Choroid plexus epithelial cell (primary cell): ENCODE results near the gene ARID1A.
A peak's percentile ranks its signal among the peaks of the same experiment; 100 is the strongest.

Experiments
- DNase-seq: peaks from one replicate; pipeline ENCODE4 v3.0.0-alpha.2; 2010; ENCODE audit warnings: low read depth
- H3K4me3 ChIP-seq: 2 replicates; pipeline ENCODE4 v1.5.1; 2011; ENCODE audit warnings: low read depth, mild to moderate bottlenecking, control low read depth, low read length, moderate library complexity
- CTCF ChIP-seq: conservative IDR thresholded peaks from 2 replicates; pipeline ENCODE4 v1.5.1; 2011; ENCODE audit warnings: low read depth, mild to moderate bottlenecking, control low read depth, inconsistent platforms, low read length, moderate library complexity

Gene ARID1A

DNA sequence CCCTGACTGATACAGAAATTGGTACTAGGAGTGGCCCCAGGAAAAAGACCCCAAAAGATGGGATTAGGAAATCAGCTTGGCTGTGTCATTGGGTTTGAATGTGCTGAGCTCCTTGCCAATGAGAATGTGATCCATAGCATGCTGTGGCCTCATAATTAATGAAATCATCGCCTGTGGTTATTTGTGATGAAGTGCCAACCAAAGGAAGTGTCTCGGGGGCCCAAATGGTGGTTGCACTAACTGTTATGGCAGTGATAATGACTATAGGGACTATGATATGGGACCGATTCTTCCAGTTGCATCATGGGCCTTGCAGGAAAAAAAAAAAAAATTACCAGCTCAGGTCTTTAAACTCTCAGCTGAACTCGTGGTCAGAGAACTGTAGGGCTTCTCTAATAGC lies 115.2 kb downstream of the ARID1A start:
- no peak for DNase-seq
- no peak overlapping the region for H3K4me3 ChIP-seq
- TF ChIP-seq CTCF, result no peak

GRCh38 chr1:26811708-26812107 lies 115.9 kb downstream of the ARID1A start:
- no peak for DNase-seq
- no peak for TF ChIP-seq CTCF
- no peak overlapping the region for H3K4me3 ChIP-seq

DNA sequence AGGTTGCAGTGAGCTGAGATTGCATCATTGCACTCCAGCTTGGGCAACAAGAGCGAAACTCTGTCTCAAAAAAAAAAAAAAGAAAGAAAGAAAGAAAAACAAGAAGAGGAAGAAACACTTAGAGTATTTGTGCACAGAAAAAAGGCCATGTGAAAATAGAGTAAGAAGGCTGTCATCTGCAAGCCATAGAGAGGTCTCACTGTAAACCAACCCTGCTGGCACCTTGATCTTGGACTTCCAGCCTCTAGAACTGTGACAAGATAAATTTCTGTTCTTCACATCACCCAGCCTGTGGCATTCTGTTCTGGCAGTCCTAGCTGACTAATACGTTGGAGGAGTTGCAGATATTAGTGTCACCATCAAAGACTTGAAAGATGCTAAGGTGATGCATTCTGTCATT lies 118.6 kb downstream of the ARID1A start:
- DNase-seq, result no peak
- no peak overlapping the region for H3K4me3 ChIP-seq
- TF ChIP-seq CTCF, result no peak

- DNase-seq, result no peak
- no peak overlapping the region for H3K4me3 ChIP-seq
- no peak for TF ChIP-seq CTCF
Observed at GRCh38 chr1:26814893-26815292, 119.1 kb downstream of the ARID1A start.

DNA sequence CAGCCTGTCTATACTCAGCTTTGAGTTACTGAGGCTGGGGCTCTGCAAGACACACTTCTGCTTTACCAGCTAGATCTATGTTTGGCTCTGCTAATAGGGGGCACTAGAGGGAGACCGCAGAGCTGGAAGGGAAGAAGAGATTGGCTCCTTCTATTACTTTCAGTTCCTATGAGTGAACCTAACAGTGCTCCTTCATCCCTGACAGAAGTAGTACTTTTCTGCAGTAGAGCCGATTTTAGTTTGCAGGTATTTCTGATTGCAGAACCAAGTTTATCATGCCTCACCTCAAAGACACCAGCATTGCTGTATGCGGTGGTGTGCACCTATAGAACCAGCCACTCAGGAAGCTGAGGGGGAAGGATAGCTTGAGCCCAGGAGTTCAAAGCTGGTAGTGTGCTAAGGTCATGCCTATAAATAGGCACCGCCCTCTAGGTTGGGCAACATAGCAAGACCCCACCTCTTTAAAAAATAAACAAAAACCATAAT lies 125.0 kb downstream of the ARID1A start:
- H3K4me3 ChIP-seq, result no peak overlapping the region
- DNase-seq, result no peak
- TF ChIP-seq CTCF, result peak; percentile 43

DNA sequence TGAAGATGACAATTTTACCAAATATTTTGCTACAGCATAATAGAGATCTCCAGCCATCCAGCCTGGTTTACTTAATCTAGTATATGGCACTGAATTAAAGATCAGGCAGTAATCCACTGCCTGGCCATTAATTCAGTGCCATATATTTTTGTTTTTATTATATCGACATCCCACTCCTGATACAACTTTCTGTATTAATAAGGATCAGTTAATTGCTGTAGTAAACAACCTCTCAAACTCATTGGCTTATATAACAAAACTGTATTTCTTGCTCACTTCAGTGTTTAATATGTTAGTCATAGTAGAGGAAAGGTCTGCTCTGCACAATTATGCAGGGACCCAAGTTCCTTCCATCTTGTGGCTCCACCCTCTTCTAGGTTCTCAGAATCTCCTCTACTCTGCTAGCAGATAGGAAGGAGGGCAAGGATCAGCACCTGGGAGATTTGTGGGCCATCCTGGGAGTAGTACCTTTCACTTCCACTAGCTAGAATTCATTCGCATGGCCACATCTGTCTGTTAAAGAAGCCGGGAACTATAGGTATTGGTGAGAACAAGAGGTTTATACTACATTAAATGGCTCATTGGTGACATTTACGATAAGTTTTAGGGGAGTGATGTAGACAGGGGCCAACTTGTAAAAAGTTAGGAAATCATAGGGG lies 127.1 kb downstream of the ARID1A start:
- no peak for DNase-seq
- no peak overlapping the region for H3K4me3 ChIP-seq
- TF ChIP-seq CTCF, result no peak

DNA sequence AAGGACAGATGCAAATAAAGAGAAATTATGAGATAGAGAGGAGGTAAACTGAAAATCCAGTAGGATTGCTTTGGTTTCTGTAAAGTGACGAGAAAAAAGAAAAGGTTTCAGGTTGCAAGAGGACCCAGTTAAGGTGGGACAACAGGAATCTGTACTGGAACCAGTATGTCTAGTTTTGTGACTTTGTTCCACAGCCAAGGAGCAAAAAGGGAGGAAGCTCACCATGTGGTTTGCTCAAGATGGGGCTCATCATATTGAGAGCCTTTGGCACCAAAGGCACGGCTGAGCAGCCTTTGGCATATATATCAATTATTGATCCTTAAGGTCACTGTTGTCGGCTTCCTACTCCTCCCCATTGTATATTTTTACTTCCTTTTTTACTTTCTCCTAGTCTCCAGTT lies 128.9 kb downstream of the ARID1A start:
- no peak for TF ChIP-seq CTCF
- DNase-seq, result no peak
- H3K4me3 ChIP-seq, result no peak overlapping the region
